GM12874 (cell line): ENCODE data around the gene IFNA17.

Source experiments
- TF ChIP-seq, protein P1 (sequence below): IDR thresholded peaks from 2 replicates; pipeline ENCODE4 v1.5.1; 2011; ENCODE audit warnings: low read depth, mild to moderate bottlenecking, control low read depth, low read length, moderate library complexity; ENCODE audit not compliant: insufficient read depth

IFNA17 gene

DNA sequence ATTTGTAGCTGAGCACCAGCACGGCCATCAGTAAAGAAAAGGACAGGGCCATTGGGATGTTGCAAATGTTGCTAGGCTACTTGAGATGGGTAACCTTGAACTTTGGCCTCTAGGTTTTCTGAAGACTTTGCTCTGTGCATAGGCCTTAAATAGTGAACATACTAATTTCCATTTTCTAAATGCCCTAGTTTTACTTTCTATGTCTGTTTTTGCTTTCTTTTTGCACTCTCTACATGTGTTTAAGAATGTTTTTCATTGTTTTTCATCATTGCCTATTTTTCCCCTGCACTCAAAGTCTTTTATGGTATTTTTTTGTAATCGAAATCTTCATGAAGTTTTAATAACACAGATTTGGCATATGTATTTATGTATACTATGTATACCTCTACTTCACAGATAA, at the start of gene IFNA17:
Gene IFNA17 (minus strand): TSS at position 101 of the 400 bp plus-strand sequence. CDS start 49 bp downstream, at position 52.
- TF ChIP-seq, protein P1, sequence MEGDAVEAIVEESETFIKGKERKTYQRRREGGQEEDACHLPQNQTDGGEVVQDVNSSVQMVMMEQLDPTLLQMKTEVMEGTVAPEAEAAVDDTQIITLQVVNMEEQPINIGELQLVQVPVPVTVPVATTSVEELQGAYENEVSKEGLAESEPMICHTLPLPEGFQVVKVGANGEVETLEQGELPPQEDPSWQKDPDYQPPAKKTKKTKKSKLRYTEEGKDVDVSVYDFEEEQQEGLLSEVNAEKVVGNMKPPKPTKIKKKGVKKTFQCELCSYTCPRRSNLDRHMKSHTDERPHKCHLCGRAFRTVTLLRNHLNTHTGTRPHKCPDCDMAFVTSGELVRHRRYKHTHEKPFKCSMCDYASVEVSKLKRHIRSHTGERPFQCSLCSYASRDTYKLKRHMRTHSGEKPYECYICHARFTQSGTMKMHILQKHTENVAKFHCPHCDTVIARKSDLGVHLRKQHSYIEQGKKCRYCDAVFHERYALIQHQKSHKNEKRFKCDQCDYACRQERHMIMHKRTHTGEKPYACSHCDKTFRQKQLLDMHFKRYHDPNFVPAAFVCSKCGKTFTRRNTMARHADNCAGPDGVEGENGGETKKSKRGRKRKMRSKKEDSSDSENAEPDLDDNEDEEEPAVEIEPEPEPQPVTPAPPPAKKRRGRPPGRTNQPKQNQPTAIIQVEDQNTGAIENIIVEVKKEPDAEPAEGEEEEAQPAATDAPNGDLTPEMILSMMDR = no peak

DNA sequence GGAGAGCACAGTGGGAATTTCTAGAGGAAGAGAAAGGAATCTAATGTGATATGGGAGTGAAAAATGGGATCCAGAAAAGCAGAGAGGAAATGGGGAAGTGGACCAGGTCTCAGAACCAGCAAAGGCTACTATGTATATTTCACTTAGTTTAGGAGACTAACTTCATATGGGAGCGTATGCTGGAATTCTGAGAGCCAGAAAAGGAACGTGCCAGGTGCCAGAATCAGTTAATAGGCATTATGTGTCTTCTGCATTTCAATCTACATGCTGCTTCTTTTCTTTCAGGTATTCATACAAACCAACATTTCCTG, 40.3 kb upstream of the IFNA17 start:
- TF ChIP-seq, protein P1 = no peak

DNA sequence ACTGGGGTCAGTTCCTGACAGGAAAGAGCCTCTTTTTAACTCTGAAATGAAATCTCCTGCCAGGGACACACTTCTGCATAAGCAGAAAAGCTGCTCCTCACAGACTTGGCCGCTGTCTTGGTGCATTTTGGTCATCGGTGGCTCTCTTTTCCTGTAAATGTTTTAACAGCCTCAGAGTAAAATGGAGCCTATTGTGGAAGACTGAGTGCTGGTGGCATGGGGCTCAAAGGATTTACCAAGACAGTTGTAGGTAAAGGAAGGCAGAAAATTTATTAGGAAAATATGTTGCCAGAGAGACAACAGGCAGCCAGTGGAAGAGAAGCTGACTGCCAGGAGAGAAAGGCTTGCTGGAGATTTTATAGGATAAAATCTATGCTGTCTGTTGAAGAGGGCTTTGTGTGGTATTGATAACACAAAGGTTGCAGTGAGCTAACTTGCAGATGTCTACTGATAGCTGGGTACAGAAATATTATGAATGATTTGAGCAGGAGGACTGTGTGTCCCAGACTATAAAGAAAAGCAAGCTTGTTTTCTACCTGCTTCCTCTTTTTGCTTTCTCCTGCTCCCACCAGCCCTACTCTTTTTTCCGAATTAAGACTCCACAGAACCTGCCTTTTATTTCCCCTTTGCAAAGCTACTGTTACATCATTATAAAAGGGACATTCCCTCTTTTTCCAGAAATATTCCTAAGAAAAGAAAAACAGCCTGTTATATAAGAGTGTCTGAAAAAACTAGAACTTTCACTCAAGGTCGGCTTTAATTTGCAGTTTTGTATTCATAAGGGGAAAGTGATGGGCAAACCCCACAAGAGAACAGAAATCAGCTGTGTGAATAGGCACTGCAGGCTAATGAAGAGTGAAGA, 39.7 kb upstream of the IFNA17 start:
- TF ChIP-seq, protein P1 = no peak

DNA sequence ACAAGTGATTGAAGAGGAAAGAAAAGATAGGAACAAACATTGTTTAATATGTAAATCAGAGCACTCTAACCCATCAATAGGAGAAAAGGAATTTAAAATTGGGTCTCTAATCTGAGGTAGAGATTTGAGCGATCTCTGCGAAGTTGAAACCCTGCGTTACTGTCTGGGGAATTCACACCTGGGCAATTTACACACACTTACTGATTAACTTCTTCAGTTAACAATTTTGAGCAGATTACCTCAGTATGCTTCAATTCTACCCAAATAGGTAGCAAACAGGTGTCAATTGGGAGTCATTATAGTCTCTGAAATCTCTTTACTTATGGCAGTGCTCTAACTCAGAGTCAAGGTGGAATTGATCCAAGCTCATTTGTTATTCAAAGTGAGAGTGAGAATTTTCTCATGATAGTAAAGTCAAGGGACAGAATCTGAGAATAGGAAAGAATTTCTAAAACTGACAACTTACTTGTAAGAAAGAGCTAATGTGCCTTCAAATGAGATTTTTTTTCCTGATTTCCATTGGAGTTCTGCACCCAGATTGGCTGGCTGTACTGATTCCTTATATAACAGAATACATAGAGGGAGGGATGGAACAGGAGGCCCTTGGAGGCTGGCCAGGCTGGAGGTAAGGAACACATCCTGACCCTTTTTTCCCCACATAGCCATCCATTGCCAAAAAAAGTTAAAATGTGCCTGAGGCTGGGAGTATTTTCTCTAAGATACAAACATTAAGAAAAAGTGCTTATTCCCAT, 38.9 kb upstream of the IFNA17 start:
- TF ChIP-seq, protein P1 = no peak

DNA sequence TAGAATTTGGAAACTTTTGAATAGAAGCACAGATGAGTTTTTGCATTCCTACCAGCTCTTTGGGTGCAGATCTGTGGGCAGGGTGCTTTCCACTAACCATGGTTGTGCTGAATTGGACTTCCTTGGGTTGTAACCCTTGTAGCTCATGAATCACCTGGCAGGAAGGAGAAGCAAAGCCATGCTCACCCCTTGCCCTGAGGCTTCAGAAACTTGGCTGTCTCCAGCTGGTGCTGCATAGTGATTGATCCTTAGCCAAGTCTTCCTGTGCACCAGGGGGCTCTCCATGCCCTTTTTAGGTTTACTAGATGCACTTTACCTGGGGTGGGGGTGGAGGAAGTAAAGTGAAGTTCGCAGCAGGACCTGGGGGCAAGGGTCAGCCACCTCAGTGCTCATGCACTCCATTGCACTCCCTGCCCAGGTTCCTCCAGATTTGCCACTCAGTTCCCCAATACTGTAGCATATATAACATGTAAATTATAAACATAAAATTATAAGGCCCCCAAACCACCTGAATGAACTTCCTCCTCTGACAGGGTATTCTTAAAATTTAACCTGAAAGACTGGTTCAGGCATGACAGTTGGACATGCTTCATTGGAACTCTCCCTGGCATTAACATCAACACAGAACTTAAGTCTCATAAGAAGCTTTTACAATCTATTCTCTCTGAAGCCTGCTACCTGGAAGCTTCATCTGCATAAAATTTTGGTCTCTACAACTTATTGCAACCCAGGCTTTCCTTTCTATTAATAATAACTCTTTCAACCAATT, 37.6 kb upstream of the IFNA17 start:
- TF ChIP-seq, protein P1 = no peak

DNA sequence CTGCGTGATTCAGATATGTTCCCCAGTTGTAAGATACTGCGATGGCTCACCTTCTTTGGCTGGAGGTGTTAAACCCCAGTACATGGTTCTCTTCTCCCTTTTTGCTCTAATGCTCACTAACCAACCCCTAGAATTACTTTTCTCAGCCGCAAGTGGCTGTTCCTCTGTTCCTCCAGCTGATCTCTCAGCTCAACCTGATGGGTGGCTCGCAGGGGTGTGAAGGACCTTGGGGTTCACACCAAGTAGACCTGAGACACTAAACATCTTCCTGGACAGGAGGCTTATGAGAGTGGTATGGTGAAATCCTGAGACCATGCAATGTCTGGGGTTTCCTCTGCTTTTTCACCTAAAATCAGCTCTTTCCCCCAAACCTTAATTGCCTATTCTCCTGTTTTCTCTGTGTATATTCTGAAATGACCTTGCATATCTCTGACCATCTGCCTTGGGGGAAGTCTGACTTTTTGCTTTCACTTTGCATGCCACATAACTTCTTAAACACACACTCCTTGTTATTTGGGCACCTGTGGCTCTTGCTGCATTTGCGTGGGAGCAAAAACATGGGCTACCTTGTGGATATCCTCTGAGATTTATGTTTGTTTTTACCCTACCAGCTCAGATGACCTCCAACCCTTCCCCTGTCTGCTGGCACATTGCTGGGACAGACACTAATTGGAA, 27.7 kb upstream of the IFNA17 start:
- TF ChIP-seq, protein P1 = no peak
